CD14-positive monocyte (primary cell): ENCODE results near the gene FAM120B. TPM values are rescaled to one million over a fixed set of nuclear protein-coding genes. Genes with fewer than 3 reads are reported as not detected.
A peak's percentile ranks its signal among the peaks of the same experiment; 100 is the strongest.

Experiments
- DNase-seq, 3 donors: peaks; one replicate each; pipeline ENCODE4 v3.0.0-alpha.2; 2011 to 2022
- H2AFZ ChIP-seq: 2 replicates; pipeline ENCODE4 v1.6.0; 2012; ENCODE audit warnings: mild to moderate bottlenecking, low read depth, low read length, inconsistent platforms; ENCODE audit not compliant: insufficient read depth, poor library complexity, severe bottlenecking
- H3K27ac ChIP-seq, 2 donors: 1 replicate in 1 of 2; 2 replicates in 1 of 2; pipeline ENCODE4 v1.5.1; 2012 to 2013; ENCODE audit warnings: low read length in 2 of 2, control low read depth in 1 of 2, inconsistent platforms in 1 of 2, low read depth in 1 of 2, mild to moderate bottlenecking in 1 of 2
- H3K27me3 ChIP-seq, 2 donors: one replicate each; pipeline versions ENCODE4 v1.6.0 to v1.6.1; 2011 to 2013; ENCODE audit warnings: low read length in 2 of 2; ENCODE audit not compliant: control insufficient read depth in 2 of 2, insufficient read depth in 2 of 2
- H3K36me3 ChIP-seq, 2 donors: replicated peaks in 1 of 2; 1 replicate in 1 of 2; 2 replicates in 1 of 2; pipeline versions ENCODE4 v1.5.1 to v1.6.1; 2012 to 2013; ENCODE audit warnings: low read length in 2 of 2, control low read depth in 1 of 2, inconsistent platforms in 1 of 2, mild to moderate bottlenecking in 1 of 2; ENCODE audit not compliant: insufficient read depth in 2 of 2, control insufficient read depth in 1 of 2
- H3K4me1 ChIP-seq, 2 donors: 1 replicate in 1 of 2; 2 replicates in 1 of 2; pipeline versions ENCODE4 v1.5.1 to v1.6.1; 2012 to 2013; ENCODE audit warnings: low read length in 2 of 2, control low read depth in 1 of 2, inconsistent platforms in 1 of 2, mild to moderate bottlenecking in 1 of 2, moderate library complexity in 1 of 2; ENCODE audit not compliant: insufficient read depth in 2 of 2, control insufficient read depth in 1 of 2
- H3K4me2 ChIP-seq: replicated peaks from 2 replicates; pipeline ENCODE3; 2012; ENCODE audit warnings: low read length, moderate library complexity, mild to moderate bottlenecking; ENCODE audit not compliant: poor library complexity, severe bottlenecking; ENCODE audit errors: extremely low read depth
- H3K4me3 ChIP-seq, 3 experiments: fragments of 200-600 bp in 1 of 3; sonication (generic) in 1 of 3; replicated peaks in 1 of 3; 1 replicate in 2 of 3; 2 replicates in 1 of 3; pipeline ENCODE4 v1.5.1; 2011 to 2013; ENCODE audit warnings: low read length in 3 of 3, mild to moderate bottlenecking in 3 of 3, control low read depth in 2 of 3, low read depth in 2 of 3, inconsistent platforms in 1 of 3, moderate library complexity in 1 of 3
- H3K79me2 ChIP-seq: 2 replicates; pipeline ENCODE4 v1.6.0; 2012; ENCODE audit warnings: mild to moderate bottlenecking, control low read depth, inconsistent platforms, low read length, moderate library complexity; ENCODE audit not compliant: insufficient read depth
- H3K9ac ChIP-seq: 2 replicates; pipeline ENCODE4 v1.6.0; 2017; ENCODE audit warnings: low read length, mild to moderate bottlenecking; ENCODE audit not compliant: insufficient read depth, poor library complexity, severe bottlenecking
- H3K9me3 ChIP-seq, 2 donors: replicated peaks in 1 of 2; 1 replicate in 1 of 2; 2 replicates in 1 of 2; pipeline versions ENCODE4 v1.5.1 to v1.6.1; 2012 to 2013; ENCODE audit warnings: low read length in 2 of 2, control low read depth in 1 of 2; ENCODE audit not compliant: control insufficient read depth in 1 of 2, insufficient read depth in 1 of 2
- H4K20me1 ChIP-seq: 2 replicates; pipeline ENCODE4 v1.6.0; 2012; ENCODE audit warnings: mild to moderate bottlenecking, low read length, control low read depth, moderate library complexity; ENCODE audit not compliant: insufficient read depth
- H3K27ac Mint-ChIP-seq, 7 donors: one replicate each; pipeline ENCODE4 v1.8.0; 2020; ENCODE audit warnings: mild to moderate bottlenecking in 7 of 7, mixed read lengths in 7 of 7, moderate library complexity in 6 of 7, inconsistent platforms in 2 of 7
- H3K27me3 Mint-ChIP-seq, 3 donors: one replicate each; pipeline ENCODE4 v1.8.0; 2021 to 2022; ENCODE audit warnings: low read depth in 3 of 3, mild to moderate bottlenecking in 3 of 3, mixed read lengths in 3 of 3, moderate library complexity in 3 of 3, inconsistent platforms in 1 of 3
- H3K36me3 Mint-ChIP-seq, 2 donors: one replicate each; pipeline ENCODE4 v1.8.0; 2020; ENCODE audit warnings: mixed read lengths in 2 of 2, inconsistent platforms in 1 of 2, mild to moderate bottlenecking in 1 of 2
- H3K4me1 Mint-ChIP-seq: one replicate; pipeline ENCODE4 v1.8.0; 2020; ENCODE audit warnings: mild to moderate bottlenecking, mixed read lengths
- H3K4me3 Mint-ChIP-seq, 2 donors: one replicate each; pipeline ENCODE4 v1.8.0; 2020; ENCODE audit warnings: mild to moderate bottlenecking in 2 of 2, mixed read lengths in 2 of 2, moderate library complexity in 1 of 2
- H3K9me3 Mint-ChIP-seq, 7 donors: one replicate each; pipeline ENCODE4 v1.8.0; 2020 to 2022; ENCODE audit warnings: mixed read lengths in 7 of 7, mild to moderate bottlenecking in 6 of 7, moderate library complexity in 6 of 7, inconsistent platforms in 2 of 7
- WGBS: methylation state at CpG from one replicate; pipeline ENCODE4 v1.1.5; 2013; ENCODE audit warnings: missing lambda C conversion rate; ENCODE audit not compliant: insufficient coverage; 5-methylcytosine and 5-hydroxymethylcytosine counted together
- intact Hi-C, 2 donors: fragments of 100-400 bp; cut with micrococcal nuclease; formaldehyde crosslinking; loops; one replicate each; pipeline versions ENCODE4 v1.15.0 to v1.15.1; 2023
- polyA plus RNA-seq, 3 donors: library from polyadenylated mRNA; depleted of rRNA in 1 of 3; unstranded in 2 of 3; stranded (reverse) in 1 of 3; fragments of 300-500 nt in 2 of 3; fragments of >200 nt in 1 of 3; fragmentation: Illumina TruSeq in 2 of 3; gene quantifications; 1 replicate in 2 of 3; 2 replicates in 1 of 3; pipeline ENCODE4 v1.2.3, GENCODE V29; 2012 to 2021
- TF ChIP-seq, protein P1 (sequence below): fragments of 200-600 bp; IDR thresholded peaks from one replicate; pipeline ENCODE4 v1.8.0; 2022; ENCODE audit warnings: antibody characterized with exemption, mild to moderate bottlenecking

FAM120B gene
- polyA plus RNA-seq, 3 donors = 10.6 to 20.2 (median 11.2) TPM

DNA sequence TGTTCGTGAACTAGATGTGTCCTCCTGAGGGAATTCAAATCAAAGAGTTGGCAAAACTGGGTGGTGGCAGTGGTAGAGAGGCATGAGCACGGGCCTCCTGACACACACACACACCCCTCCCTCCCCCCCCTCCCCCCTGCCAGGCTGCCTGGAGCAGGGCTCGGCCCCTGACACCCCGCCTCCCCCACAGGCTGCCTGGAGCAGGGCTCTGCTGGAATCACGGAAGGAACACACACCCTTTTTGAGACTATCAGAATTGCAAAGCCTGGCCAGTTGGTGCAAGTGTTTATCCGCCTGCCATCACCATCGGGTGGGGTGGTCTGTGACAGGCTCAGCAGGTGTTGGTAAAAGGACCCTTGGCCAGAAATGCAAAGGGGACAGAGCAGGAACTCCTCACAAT is 59.0 kb downstream of the FAM120B start:
- Histone ChIP-seq H3K4me1 (peaks cover 0 to under 1% of the 10 kb centered on the region in 2 donors), H3K79me2 (no peaks in the 10 kb centered on the region), H3K36me3 (peaks cover 62 to 98% of the 10 kb centered on the region in 2 donors), H3K9me3 (no peaks in the 10 kb centered on the region), H3K4me3 (no peak overlapping the region), H3K4me2 (no peak overlapping the region), H3K27me3 (no peaks in the 10 kb centered on the region), H3K27ac (no peak overlapping the region), H2AFZ (no peak overlapping the region), H3K9ac (no peak overlapping the region), H4K20me1 (peaks cover 9% of the 10 kb centered on the region)
- H3K4me1 Mint-ChIP-seq = peaks cover 3% of the 10 kb centered on the region
- H3K27ac Mint-ChIP-seq = peak overlapping the region in 1 of 7 donors; percentile 13
- no peaks in the 10 kb centered on the region for H3K27me3 Mint-ChIP-seq
- WGBS = 100% methylated on average over 5 of the region's 7 CpGs
- H3K4me3 Mint-ChIP-seq = no peak overlapping the region
- DNase-seq = no peak
- peaks cover 75 to 88% of the 10 kb centered on the region in 2 donors for H3K36me3 Mint-ChIP-seq
- TF ChIP-seq, protein P1, sequence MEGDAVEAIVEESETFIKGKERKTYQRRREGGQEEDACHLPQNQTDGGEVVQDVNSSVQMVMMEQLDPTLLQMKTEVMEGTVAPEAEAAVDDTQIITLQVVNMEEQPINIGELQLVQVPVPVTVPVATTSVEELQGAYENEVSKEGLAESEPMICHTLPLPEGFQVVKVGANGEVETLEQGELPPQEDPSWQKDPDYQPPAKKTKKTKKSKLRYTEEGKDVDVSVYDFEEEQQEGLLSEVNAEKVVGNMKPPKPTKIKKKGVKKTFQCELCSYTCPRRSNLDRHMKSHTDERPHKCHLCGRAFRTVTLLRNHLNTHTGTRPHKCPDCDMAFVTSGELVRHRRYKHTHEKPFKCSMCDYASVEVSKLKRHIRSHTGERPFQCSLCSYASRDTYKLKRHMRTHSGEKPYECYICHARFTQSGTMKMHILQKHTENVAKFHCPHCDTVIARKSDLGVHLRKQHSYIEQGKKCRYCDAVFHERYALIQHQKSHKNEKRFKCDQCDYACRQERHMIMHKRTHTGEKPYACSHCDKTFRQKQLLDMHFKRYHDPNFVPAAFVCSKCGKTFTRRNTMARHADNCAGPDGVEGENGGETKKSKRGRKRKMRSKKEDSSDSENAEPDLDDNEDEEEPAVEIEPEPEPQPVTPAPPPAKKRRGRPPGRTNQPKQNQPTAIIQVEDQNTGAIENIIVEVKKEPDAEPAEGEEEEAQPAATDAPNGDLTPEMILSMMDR = no peak
- intact Hi-C loops = no loop called here
- H3K9me3 Mint-ChIP-seq = no peaks in the 10 kb centered on the region

- Mint-ChIP-seq H3K4me1 (peaks cover 4% of the 10 kb centered on the region), H3K27ac (peak overlapping the region in 1 of 7 donors; percentile 76), H3K27me3 (no peaks in the 10 kb centered on the region), H3K9me3 (no peaks in the 10 kb centered on the region), H3K36me3 (peaks cover 78 to 90% of the 10 kb centered on the region in 2 donors), H3K4me3 (no peak overlapping the region)
- intact Hi-C loops = no loop called here
- H3K4me1 ChIP-seq = peaks cover 0 to 2% of the 10 kb centered on the region in 2 donors
- DNase-seq = no peak
- peaks cover 9% of the 10 kb centered on the region for H4K20me1 ChIP-seq
- no peak overlapping the region for H3K27ac ChIP-seq
- WGBS = 97% methylated on average over 8 of the region's 11 CpGs
- H3K9me3 ChIP-seq = no peaks in the 10 kb centered on the region
- no peaks in the 10 kb centered on the region for H3K27me3 ChIP-seq
- peaks cover 59 to 100% of the 10 kb centered on the region in 2 donors for H3K36me3 ChIP-seq
- H3K79me2 ChIP-seq = no peaks in the 10 kb centered on the region
- H2AFZ ChIP-seq = no peak overlapping the region
- no peak overlapping the region for H3K4me3 ChIP-seq
- no peak overlapping the region for H3K9ac ChIP-seq
- H3K4me2 ChIP-seq = no peak overlapping the region
- TF ChIP-seq, protein P1 = no peak
Observed at GRCh38 chr6:170366248-170366960, 59.8 kb downstream of the FAM120B start.
